Liver (tissue), 9 donors: Measurements from ENCODE around the gene MRPL9. TPM values are rescaled to one million over a fixed set of nuclear protein-coding genes. Genes with fewer than 3 reads are reported as not detected.

ENCODE experiments used
- DNase-seq: peaks from one replicate; pipeline ENCODE4 v3.0.0-alpha.2; 2017; ENCODE audit warnings: low spot score
- H3K27ac ChIP-seq, 2 donors: one replicate each; pipeline ENCODE4 v1.7.0; 2013; ENCODE audit warnings: inconsistent platforms in 2 of 2, low read length in 2 of 2, control low read depth in 1 of 2, low read depth in 1 of 2, mild to moderate bottlenecking in 1 of 2
- H3K27me3 ChIP-seq, 4 donors: one replicate each; pipeline versions ENCODE4 v1.6.1 to v1.7.0; 2013; ENCODE audit warnings: low read length in 3 of 4, inconsistent platforms in 1 of 4, mild to moderate bottlenecking in 1 of 4, moderate library complexity in 1 of 4; ENCODE audit not compliant: control insufficient read depth in 4 of 4, insufficient read depth in 4 of 4
- H3K36me3 ChIP-seq, 4 donors: one replicate each; pipeline versions ENCODE4 v1.6.1 to v1.7.0; 2013; ENCODE audit warnings: low read length in 3 of 4, mild to moderate bottlenecking in 3 of 4, low read depth in 1 of 4, moderate library complexity in 1 of 4; ENCODE audit not compliant: control insufficient read depth in 4 of 4, insufficient read depth in 3 of 4
- H3K4me1 ChIP-seq, 4 donors: one replicate each; pipeline versions ENCODE4 v1.6.1 to v1.7.0; 2013; ENCODE audit warnings: low read length in 3 of 4, mild to moderate bottlenecking in 3 of 4, moderate library complexity in 1 of 4; ENCODE audit not compliant: control insufficient read depth in 4 of 4, insufficient read depth in 4 of 4
- H3K4me3 ChIP-seq, 3 donors: one replicate each; pipeline versions ENCODE4 v1.6.1 to v1.7.0; 2013; ENCODE audit warnings: low read length in 3 of 3, control low read depth in 1 of 3, low read depth in 1 of 3, mild to moderate bottlenecking in 1 of 3
- H3K9ac ChIP-seq, 2 donors: one replicate each; pipeline ENCODE4 v1.7.0; 2013; ENCODE audit warnings: low read length in 2 of 2, mild to moderate bottlenecking in 2 of 2, moderate library complexity in 2 of 2, control low read depth in 1 of 2, low read depth in 1 of 2
- H3K9me3 ChIP-seq, 4 donors: one replicate each; pipeline versions ENCODE4 v1.6.1 to v1.7.0; 2013; ENCODE audit warnings: low read length in 3 of 4; ENCODE audit not compliant: control insufficient read depth in 4 of 4
- ATF3 ChIP-seq: IDR thresholded peaks from 2 replicates; pipeline ENCODE4 v1.6.1; 2016; ENCODE audit warnings: antibody characterized with exemption
- EGR1 ChIP-seq, 2 donors: IDR thresholded peaks; 2 replicates each; pipeline ENCODE4 v1.6.1; 2016 to 2018; ENCODE audit warnings: antibody characterized with exemption in 2 of 2, low read depth in 2 of 2
- FOXA1 ChIP-seq: IDR thresholded peaks from 2 replicates; pipeline ENCODE4 v1.6.1; 2016; ENCODE audit warnings: antibody characterized with exemption
- GABPA ChIP-seq, 2 donors: IDR thresholded peaks in 1 of 2; conservative IDR thresholded peaks in 1 of 2; 2 replicates each; pipeline ENCODE4 v1.6.1; 2016; ENCODE audit warnings: antibody characterized with exemption in 2 of 2, mild to moderate bottlenecking in 1 of 2, moderate library complexity in 1 of 2
- HNF4A ChIP-seq, 2 donors: conservative IDR thresholded peaks; 2 replicates each; pipeline ENCODE4 v1.6.1; 2016; ENCODE audit warnings: antibody characterized with exemption in 2 of 2, mild to moderate bottlenecking in 2 of 2
- HNF4G ChIP-seq: IDR thresholded peaks from 2 replicates; pipeline ENCODE4 v1.6.1; 2016; ENCODE audit warnings: antibody characterized with exemption
- MAX ChIP-seq: IDR thresholded peaks from 2 replicates; pipeline ENCODE4 v1.6.1; 2016; ENCODE audit warnings: antibody characterized with exemption
- NR2F2 ChIP-seq: IDR thresholded peaks from 2 replicates; pipeline ENCODE4 v1.6.1; 2016; ENCODE audit warnings: antibody characterized with exemption
- RAD21 ChIP-seq, 2 donors: IDR thresholded peaks; 2 replicates each; pipeline ENCODE4 v1.6.1; 2016; ENCODE audit warnings: antibody characterized with exemption in 2 of 2, mild to moderate bottlenecking in 2 of 2
- REST ChIP-seq: IDR thresholded peaks from 2 replicates; pipeline ENCODE4 v1.6.1; 2016; ENCODE audit warnings: antibody characterized with exemption, mild to moderate bottlenecking
- SP1 ChIP-seq: IDR thresholded peaks from 2 replicates; pipeline ENCODE4 v1.6.1; 2018; ENCODE audit warnings: antibody characterized with exemption, mild to moderate bottlenecking
- YY1 ChIP-seq: IDR thresholded peaks from 2 replicates; pipeline ENCODE4 v1.6.1; 2016; ENCODE audit warnings: antibody characterized with exemption, mild to moderate bottlenecking
- ZBTB33 ChIP-seq: IDR thresholded peaks from 2 replicates; pipeline ENCODE4 v1.6.1; 2016; ENCODE audit warnings: antibody characterized with exemption
- WGBS: extraction: QIAGEN DNeasy Blood & Tissue Kit; methylation state at CpG from one replicate; pipeline ENCODE4 v1.1.7; 2013; 5-methylcytosine and 5-hydroxymethylcytosine counted together
- polyA plus RNA-seq, 2 donors: library from polyadenylated mRNA; stranded (reverse) in 1 of 2; unstranded in 1 of 2; fragments of 200-250 nt in 1 of 2; fragments of >200 nt in 1 of 2; fragmentation: Nextera tagmentation in 1 of 2; extraction: Ambion mirVana in 1 of 2; gene quantifications; one replicate each; pipeline versions ENCODE4 v1.2.1 to v1.2.3, GENCODE V29; 2013 to 2015
- total RNA-seq, 2 donors: library from RNA; depleted of rRNA; stranded (reverse); fragments of >200 nt; gene quantifications; one replicate each; pipeline ENCODE4 v1.2.3, GENCODE V29; 2014
- donor health status: healthy.
- donor health status: healthy.
- donor health status: healthy.
- donor health status: healthy.
- donor health status: healthy.

The MRPL9 gene
- total and polyA plus RNA-seq, 4 donors: 22.5 to 43.5 (median 31.6) TPM

- DNase-seq: no peak
- Histone ChIP-seq H3K4me1 (peaks cover 0 to 11% (median under 1%) of the 10 kb centered on the region in 4 donors), H3K9ac (no peak overlapping the region), H3K27ac (no peak overlapping the region), H3K4me3 (no peak overlapping the region), H3K27me3 (no peaks in the 10 kb centered on the region), H3K36me3 (no peaks in the 10 kb centered on the region), H3K9me3 (peaks cover 0 to 4% (median 0%) of the 10 kb centered on the region in 4 donors)
- 72% methylated on average over 3 of the region's 3 CpGs for WGBS
- TF ChIP-seq MAX (no peak), RAD21 (IDR thresholded peaks at IDR 0.05) (no peak), SP1 (no peak), NR2F2 (no peak), ATF3 (no peak), REST (no peak), EGR1 (IDR thresholded peaks at IDR 0.05; ENCODE audit: low read depth in 2 of 2) (no peak), HNF4A (conservative IDR thresholded peaks at IDR 0.05) (no peak), ZBTB33 (no peak), YY1 (no peak)
Observed at GRCh38 chr1:151733126-151733525, 30.2 kb downstream of the MRPL9 start.

- no peak for TF ChIP-seq MAX
- no peak for TF ChIP-seq FOXA1
- TF ChIP-seq GABPA (IDR thresholded peaks at IDR 0.05 in 1 of 2, conservative IDR thresholded peaks at IDR 0.05 in 1 of 2): no peak
- TF ChIP-seq HNF4G: no peak
- no peak for TF ChIP-seq ATF3
- H3K27ac ChIP-seq: no peak overlapping the region
- peaks cover 0 to 7% (median 0%) of the 10 kb centered on the region in 4 donors for H3K4me1 ChIP-seq
- H3K36me3 ChIP-seq: no peaks in the 10 kb centered on the region
- no peak overlapping the region for H3K9ac ChIP-seq
- no peaks in the 10 kb centered on the region for H3K27me3 ChIP-seq
- DNase-seq: no peak
- WGBS: 83% methylated on average over 4 of the region's 4 CpGs
- no peak overlapping the region for H3K4me3 ChIP-seq
- H3K9me3 ChIP-seq: no peaks in the 10 kb centered on the region
Observed at GRCh38 chr1:151729966-151730291, 33.4 kb downstream of the MRPL9 start.
